ENCODE results near the gene LILRA6.
"Not testable (repeated sequence)": the region's sequence is repeated elsewhere in the genome, so short reads cannot be mapped to it uniquely, and the experiment has no call there.

GRCh38 chr19:54239491-54240371, 2.9 kb downstream of the LILRA6 start:
- not testable (repeated sequence) for TF ChIP-seq CTCF (IDR thresholded peaks at IDR 0.05; ENCODE audit: insufficient read depth, low read depth, low read length); EZH2 (IDR thresholded peaks at IDR 0.05; ENCODE audit: insufficient read depth, low read length)

Measured in astrocyte (in vitro differentiated cells and primary cell).